Stimulated activated CD8-positive, alpha-beta memory T cell treated with anti-CD3 and anti-CD28 coated beads, Interleukin-12 subunit alpha, Interleukin-12 subunit beta, amount 100 ng/mL, for 4 hours (primary cell): ENCODE results near the gene SPATS1.

Source experiments
- DNase-seq: peaks from one replicate; pipeline ENCODE4 v3.0.0-alpha.2; 2020; ENCODE audit warnings: low read depth

The SPATS1 gene

DNA sequence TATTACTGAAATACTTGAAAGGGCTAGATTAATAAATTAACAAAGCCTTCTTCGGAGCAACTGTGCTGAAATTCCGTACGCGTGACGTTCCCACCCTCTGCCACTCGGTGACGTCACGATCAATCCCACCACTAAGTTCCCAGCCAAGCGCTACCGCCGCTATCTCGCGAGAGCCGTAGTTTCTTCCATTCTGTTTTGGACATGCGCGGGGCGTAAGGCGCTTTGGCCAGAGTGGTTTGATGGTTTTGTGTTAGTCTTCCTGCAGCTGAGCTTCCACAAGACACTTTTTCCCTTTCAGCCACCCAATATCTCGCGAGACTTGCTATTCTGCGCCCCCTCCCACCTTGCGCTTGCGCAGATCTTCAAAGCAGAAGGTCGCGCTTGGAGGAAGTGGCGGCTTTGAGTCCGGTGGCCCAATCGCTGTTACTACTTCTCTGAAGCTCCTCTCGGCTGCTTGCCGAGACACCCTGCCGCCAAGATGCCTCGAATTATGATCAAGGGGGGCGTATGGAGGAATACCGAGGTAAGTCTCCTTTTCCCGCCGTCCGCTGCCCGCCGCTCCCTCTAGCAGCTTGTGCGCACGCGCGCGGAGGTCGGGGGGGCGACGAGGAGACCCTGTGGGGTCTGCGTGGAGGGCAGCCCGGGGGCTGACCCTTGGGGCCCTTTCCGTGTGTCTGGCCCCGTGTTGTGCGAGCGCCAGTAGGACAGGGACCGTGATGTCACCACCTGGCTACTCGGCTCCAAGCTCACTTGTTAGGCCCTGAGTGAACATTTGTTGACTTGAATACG is 45.1 kb downstream of the SPATS1 start, which contains the start of gene CDC5L:
Gene CDC5L (plus strand): TSS at position 361 of the 789 bp plus-strand sequence. CDS start 118 bp downstream, at position 479.
- DNase-seq = peak; percentile 82

DNA sequence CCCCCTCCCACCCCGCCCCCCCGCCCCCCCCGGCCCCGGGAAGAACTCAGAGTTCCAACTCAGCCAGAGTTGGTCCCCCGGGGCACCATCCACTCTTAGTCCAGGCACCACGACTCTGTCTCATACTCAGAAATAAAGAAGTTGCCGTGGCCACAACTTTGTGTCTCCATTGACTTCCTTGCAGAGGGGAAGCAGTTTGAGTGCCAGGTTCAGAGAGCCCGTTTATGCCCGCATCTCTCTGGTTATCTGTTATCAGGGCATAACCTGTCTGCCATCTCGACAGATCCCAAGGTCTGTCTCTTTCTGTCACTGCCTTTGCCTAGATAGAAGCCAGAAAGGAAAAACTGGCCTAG is 45.7 kb downstream of the SPATS1 start:
- DNase-seq = no peak

DNA sequence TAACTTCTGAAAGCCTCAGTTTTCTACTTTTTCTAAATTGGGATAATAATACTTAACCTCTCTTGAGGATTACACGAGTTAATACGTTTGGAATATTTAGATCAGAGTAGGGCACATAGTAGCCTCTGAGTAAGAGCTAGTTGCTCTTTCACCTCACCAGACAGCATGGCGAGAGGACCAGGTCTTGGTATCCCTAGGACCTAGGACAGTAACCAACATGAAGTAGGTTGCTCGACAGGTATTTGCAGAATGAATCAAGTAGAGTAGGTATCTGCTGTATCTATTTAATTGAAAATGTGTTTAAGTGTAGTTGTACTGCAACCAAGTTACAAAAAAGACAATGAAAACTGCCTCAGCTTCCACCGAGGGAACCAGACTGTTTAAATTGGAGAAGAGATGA is 46.4 kb downstream of the SPATS1 start:
- no peak for DNase-seq

DNA sequence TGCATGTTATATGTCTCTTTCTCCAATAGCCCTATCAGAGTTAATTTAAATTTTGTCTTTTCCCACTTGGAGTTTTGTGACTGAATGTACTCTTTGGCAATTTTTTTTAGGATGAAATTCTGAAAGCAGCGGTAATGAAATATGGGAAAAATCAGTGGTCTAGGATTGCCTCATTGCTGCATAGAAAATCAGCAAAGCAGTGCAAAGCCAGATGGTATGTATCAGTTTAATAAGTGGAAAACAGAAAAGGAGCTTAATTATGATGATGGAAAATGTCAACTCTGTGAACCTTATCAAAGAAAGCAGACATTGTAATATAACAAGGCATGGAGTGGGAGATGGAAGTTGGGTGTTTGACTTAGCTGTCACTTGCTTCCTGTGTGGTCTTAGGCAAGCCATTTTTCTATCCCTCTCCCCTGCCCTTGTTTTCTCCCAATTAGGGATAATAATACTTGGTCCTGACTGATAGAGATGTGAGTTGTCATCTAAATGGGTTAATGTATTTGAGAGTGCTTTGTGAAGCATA is 47.8 kb downstream of the SPATS1 start:
- DNase-seq = no peak
